Measurements from ENCODE around the gene SYNE4. TPM values are rescaled to one million over a fixed set of nuclear protein-coding genes. Genes with fewer than 3 reads are reported as not detected.
"Not testable (repeated sequence)": the region's sequence is repeated elsewhere in the genome, so short reads cannot be mapped to it uniquely, and the experiment has no call there.

Gene SYNE4
- total RNA-seq, 2 experiments from 2014 or later = 2.4 to 3.3 TPM

GRCh38 chr19:35987571-35987896 lies 21.1 kb downstream of the SYNE4 start:
- ChIA-PET POLR2A (no interaction called here), CTCF (no interaction called here)
- H3K27me3 Mint-ChIP-seq = peaks cover 41% of the 10 kb centered on the region
- peaks cover 4% of the 10 kb centered on the region for H3K9me3 Mint-ChIP-seq
- TF ChIP-seq CTCF (IDR thresholded peaks at IDR 0.05) = no peak
- no peak overlapping the region for H3K4me3 Mint-ChIP-seq
- H3K27ac Mint-ChIP-seq = no peak overlapping the region
- H3K4me1 Mint-ChIP-seq (ENCODE audit: low read depth) = peaks cover 3% of the 10 kb centered on the region
- no peak for DNase-seq
- no peaks in the 10 kb centered on the region for H3K36me3 Mint-ChIP-seq (ENCODE audit: low read depth)
- intact Hi-C loops (cut with micrococcal nuclease) = no loop called here
- ATAC-seq = no peak

GRCh38 chr19:35986664-35987570 lies 21.7 kb downstream of the SYNE4 start:
- ATAC-seq (peak; percentile 39), DNase-seq (peak; percentile 23)
- TF ChIP-seq CTCF (IDR thresholded peaks at IDR 0.05) = no peak
- Mint-ChIP-seq H3K4me3 (peak overlapping the region; percentile 63), H3K9me3 (peaks cover 4% of the 10 kb centered on the region), H3K4me1 (ENCODE audit: low read depth) (peaks cover 3% of the 10 kb centered on the region), H3K27me3 (peaks cover 41% of the 10 kb centered on the region), H3K36me3 (ENCODE audit: low read depth) (no peaks in the 10 kb centered on the region), H3K27ac (no peak overlapping the region)
- POLR2A ChIA-PET = interaction anchor here (0.6 kb wide), 1 partner anchor 939 kb away, joined by 3 read pairs; no protein-coding TSS in a partner anchor
- intact Hi-C loops (cut with micrococcal nuclease) = no loop called here
- CTCF ChIA-PET = no interaction called here

GRCh38 chr19:35986111-35986510 lies 22.5 kb downstream of the SYNE4 start:
- peaks cover 4% of the 10 kb centered on the region for H3K9me3 Mint-ChIP-seq
- intact Hi-C loops (cut with micrococcal nuclease) = no loop called here
- no peaks in the 10 kb centered on the region for H3K36me3 Mint-ChIP-seq (ENCODE audit: low read depth)
- ChIA-PET CTCF (no interaction called here), POLR2A (no interaction called here)
- H3K4me1 Mint-ChIP-seq (ENCODE audit: low read depth) = peaks cover 3% of the 10 kb centered on the region
- H3K4me3 Mint-ChIP-seq = no peak overlapping the region
- TF ChIP-seq CTCF (IDR thresholded peaks at IDR 0.05) = no peak
- DNase-seq = no peak
- H3K27me3 Mint-ChIP-seq = peaks cover 41% of the 10 kb centered on the region
- ATAC-seq = no peak
- H3K27ac Mint-ChIP-seq = no peak overlapping the region

- Mint-ChIP-seq H3K4me1 (ENCODE audit: low read depth) (peaks cover 3% of the 10 kb centered on the region), H3K4me3 (no peak overlapping the region), H3K36me3 (ENCODE audit: low read depth) (no peaks in the 10 kb centered on the region), H3K27me3 (peaks cover 45% of the 10 kb centered on the region), H3K27ac (no peak overlapping the region), H3K9me3 (no peaks in the 10 kb centered on the region)
- intact Hi-C loops (cut with micrococcal nuclease) = no loop called here
- TF ChIP-seq CTCF (IDR thresholded peaks at IDR 0.05) = no peak
- ATAC-seq (no peak), DNase-seq (no peak)
- ChIA-PET POLR2A (interaction anchor here (0.5 kb wide), 1 partner anchor 504 kb away, joined by 3 read pairs; no protein-coding TSS in a partner anchor), CTCF (no interaction called here)
Observed at GRCh38 chr19:35983177-35983576, 25.4 kb downstream of the SYNE4 start.

- ChIA-PET CTCF (interaction anchor here (1.0 kb wide), 2 partner anchors 14 to 22 kb away, joined by 3 to 4 read pairs; no protein-coding TSS in a partner anchor), POLR2A (interaction anchor here (0.6 to 1.4 kb wide), 2 partner anchors 12 to 77 kb away, joined by 3 to 7 read pairs; no protein-coding TSS in a partner anchor)
- DNase-seq; H3K4me1 Mint-ChIP-seq (ENCODE audit: low read depth); ATAC-seq; intact Hi-C loops (cut with micrococcal nuclease); H3K4me3 Mint-ChIP-seq; H3K27ac Mint-ChIP-seq; H3K9me3 Mint-ChIP-seq; H3K36me3 Mint-ChIP-seq (ENCODE audit: low read depth): not testable (repeated sequence)
- peaks cover 38% of the 10 kb centered on the region for H3K27me3 Mint-ChIP-seq
Observed at GRCh38 chr19:35980997-35981396, 27.6 kb downstream of the SYNE4 start.
